ENCODE measurements around the gene C9orf72. TPM values are rescaled to one million over a fixed set of nuclear protein-coding genes. Genes with fewer than 3 reads are reported as not detected.

C9orf72 gene
- total and polyA plus RNA-seq, 2 experiments from 2014 or later, result 9.3 to 30.3 TPM

DNA sequence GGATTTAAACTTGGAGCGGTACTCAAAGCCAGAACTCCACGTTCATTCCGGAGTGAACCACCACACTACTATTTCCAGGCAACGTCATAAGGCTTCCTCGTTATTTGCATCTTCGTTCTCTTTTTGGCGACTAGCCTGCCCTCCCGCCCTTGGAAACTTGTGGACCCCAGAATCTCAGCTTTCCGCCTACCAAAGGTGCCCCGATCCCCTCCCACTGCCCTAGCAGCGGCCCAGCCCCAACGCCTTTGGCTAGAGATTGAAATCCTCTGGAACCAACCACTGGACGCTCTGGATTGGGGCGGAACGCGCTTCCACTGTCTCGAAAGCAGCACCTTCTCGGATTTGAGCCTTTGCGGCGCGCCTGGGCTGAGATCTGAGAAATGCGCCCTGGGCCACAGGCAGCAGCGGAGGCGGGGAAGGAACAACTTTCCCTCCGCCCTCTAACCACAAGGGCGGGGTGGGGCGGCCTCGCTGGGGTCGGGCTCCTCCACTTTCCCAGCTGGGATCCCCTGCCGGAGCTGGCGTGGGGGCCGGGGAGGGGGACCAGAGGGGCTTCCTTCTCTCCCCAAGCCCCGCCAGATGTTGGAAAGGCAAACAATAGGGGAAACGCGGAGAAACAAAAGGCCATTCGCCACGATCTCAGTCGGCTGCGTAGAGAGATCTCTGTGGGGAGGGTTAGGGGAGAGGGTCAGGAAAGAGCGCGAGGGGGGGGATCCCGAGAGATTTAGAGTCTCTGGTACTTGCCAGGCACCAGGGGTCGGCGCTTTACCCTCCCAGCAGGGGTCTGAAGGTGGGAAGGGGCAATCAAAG, 45.0 kb downstream of the C9orf72 start:
- TF ChIP-seq, protein P1, sequence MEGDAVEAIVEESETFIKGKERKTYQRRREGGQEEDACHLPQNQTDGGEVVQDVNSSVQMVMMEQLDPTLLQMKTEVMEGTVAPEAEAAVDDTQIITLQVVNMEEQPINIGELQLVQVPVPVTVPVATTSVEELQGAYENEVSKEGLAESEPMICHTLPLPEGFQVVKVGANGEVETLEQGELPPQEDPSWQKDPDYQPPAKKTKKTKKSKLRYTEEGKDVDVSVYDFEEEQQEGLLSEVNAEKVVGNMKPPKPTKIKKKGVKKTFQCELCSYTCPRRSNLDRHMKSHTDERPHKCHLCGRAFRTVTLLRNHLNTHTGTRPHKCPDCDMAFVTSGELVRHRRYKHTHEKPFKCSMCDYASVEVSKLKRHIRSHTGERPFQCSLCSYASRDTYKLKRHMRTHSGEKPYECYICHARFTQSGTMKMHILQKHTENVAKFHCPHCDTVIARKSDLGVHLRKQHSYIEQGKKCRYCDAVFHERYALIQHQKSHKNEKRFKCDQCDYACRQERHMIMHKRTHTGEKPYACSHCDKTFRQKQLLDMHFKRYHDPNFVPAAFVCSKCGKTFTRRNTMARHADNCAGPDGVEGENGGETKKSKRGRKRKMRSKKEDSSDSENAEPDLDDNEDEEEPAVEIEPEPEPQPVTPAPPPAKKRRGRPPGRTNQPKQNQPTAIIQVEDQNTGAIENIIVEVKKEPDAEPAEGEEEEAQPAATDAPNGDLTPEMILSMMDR (IDR thresholded peaks at IDR 0.05; ENCODE audit: poor library complexity), result no peak
- no peak for TF ChIP-seq EZH2phosphoT487 (IDR thresholded peaks at IDR 0.05; ENCODE audit: low read depth, severe bottlenecking, unreplicated experiment)
- TF ChIP-seq EZH2 (IDR thresholded peaks at IDR 0.05; ENCODE audit: borderline replicate concordance), result no peak
- H3K9me2 ChIP-seq (replicated peaks; ENCODE audit: insufficient read depth), result no peaks in the 10 kb centered on the region
- peaks cover 14% of the 10 kb centered on the region for H3K4me1 ChIP-seq (ENCODE audit: insufficient read depth)
- peak; percentile 89 for DNase-seq (ENCODE audit: low spot score)
- H3K79me2 ChIP-seq, result peaks cover 46% of the 10 kb centered on the region
- peak overlapping the region; percentile 97 for H3K27ac ChIP-seq
- H3K4me2 ChIP-seq, result peak overlapping the region; percentile 75
- H2AFZ ChIP-seq, result peak overlapping the region; percentile 76
- 2% methylated on average over 43 of the region's 44 CpGs for WGBS (ENCODE audit: low lambda C conversion rate, missing lambda C conversion rate)
- no peaks in the 10 kb centered on the region for H3K27me3 ChIP-seq
- peak overlapping the region; percentile 72 for H3K4me3 ChIP-seq
- no peaks in the 10 kb centered on the region for H4K20me1 ChIP-seq (ENCODE audit: insufficient read depth, poor library complexity, severe bottlenecking)
- no peaks in the 10 kb centered on the region for H3K9me3 ChIP-seq (ENCODE audit: low read depth)
- no peaks in the 10 kb centered on the region for H3K36me3 ChIP-seq (replicated peaks; ENCODE audit: insufficient read depth, low read depth)

DNA sequence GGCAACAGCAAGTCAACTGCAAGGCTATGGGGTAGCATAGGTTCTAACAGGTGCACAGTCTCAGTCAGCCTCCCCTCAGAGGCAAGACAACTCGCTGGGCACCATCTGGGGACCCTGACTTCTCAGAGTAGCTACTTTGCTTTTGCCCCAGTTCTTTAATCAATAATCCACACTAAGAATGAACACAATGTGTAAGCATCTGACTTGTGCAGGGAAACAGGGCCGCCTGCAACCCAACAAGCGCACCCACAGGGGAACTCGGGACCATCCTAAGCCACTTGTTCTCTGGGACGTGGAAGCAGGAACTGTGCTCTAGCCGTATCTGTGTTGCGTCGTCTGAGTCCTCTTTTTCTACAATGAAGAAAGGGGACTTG, 45.6 kb downstream of the C9orf72 start:
- Histone ChIP-seq H3K36me3 (replicated peaks; ENCODE audit: insufficient read depth, low read depth) (no peaks in the 10 kb centered on the region), H3K4me2 (peak overlapping the region; percentile 75), H2AFZ (peak overlapping the region; percentile 76), H3K4me3 (peak overlapping the region; percentile 72), H3K27ac (peak overlapping the region; percentile 97), H3K9me2 (replicated peaks; ENCODE audit: insufficient read depth) (no peaks in the 10 kb centered on the region), H4K20me1 (ENCODE audit: insufficient read depth, poor library complexity, severe bottlenecking) (no peaks in the 10 kb centered on the region), H3K79me2 (peaks cover 52% of the 10 kb centered on the region), H3K9me3 (ENCODE audit: low read depth) (no peaks in the 10 kb centered on the region), H3K27me3 (no peaks in the 10 kb centered on the region), H3K4me1 (ENCODE audit: insufficient read depth) (peaks cover 14% of the 10 kb centered on the region)
- TF ChIP-seq EZH2phosphoT487 (IDR thresholded peaks at IDR 0.05; ENCODE audit: low read depth, severe bottlenecking, unreplicated experiment), result no peak
- no peak for TF ChIP-seq EZH2 (IDR thresholded peaks at IDR 0.05; ENCODE audit: borderline replicate concordance)
- TF ChIP-seq, protein P1 (IDR thresholded peaks at IDR 0.05; ENCODE audit: poor library complexity), result no peak
- 37% methylated on average over 8 of the region's 8 CpGs for WGBS (ENCODE audit: low lambda C conversion rate, missing lambda C conversion rate)
- no peak for DNase-seq (ENCODE audit: low spot score)

DNA sequence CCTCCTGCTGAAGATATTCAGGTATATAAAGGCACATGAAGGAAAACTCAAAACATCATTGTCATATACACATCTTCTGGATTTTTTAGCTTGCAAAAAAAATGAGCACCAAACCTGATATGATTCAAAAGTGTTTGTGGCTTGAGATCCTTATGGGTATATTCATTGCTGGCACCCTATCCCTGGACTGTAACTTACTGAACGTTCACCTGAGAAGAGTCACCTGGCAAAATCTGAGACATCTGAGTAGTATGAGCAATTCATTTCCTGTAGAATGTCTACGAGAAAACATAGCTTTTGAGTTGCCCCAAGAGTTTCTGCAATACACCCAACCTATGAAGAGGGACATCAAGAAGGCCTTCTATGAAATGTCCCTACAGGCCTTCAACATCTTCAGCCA, 49.0 kb downstream of the C9orf72 start, which contains the start of gene IFNK:
IFNK (plus strand) TSS at position 55 of the 400 bp plus-strand sequence; CDS start at position 102, 47 bp downstream.
- no peak within 1 kb of the TSS for H3K27ac ChIP-seq
- H3K9me3 ChIP-seq (ENCODE audit: low read depth), result no peaks in the 10 kb centered on the region
- DNase-seq (ENCODE audit: low spot score), result no peak
- H3K4me3 ChIP-seq, result no peak within 1 kb of the TSS
- no peaks in the 10 kb centered on the region for H3K27me3 ChIP-seq
- TF ChIP-seq EZH2 (IDR thresholded peaks at IDR 0.05; ENCODE audit: borderline replicate concordance), result no peak
- TF ChIP-seq, protein P1 (IDR thresholded peaks at IDR 0.05; ENCODE audit: poor library complexity), result no peak
- no peak for TF ChIP-seq EZH2phosphoT487 (IDR thresholded peaks at IDR 0.05; ENCODE audit: low read depth, severe bottlenecking, unreplicated experiment)
- no peaks in the 10 kb centered on the region for H3K36me3 ChIP-seq (replicated peaks; ENCODE audit: insufficient read depth, low read depth)
- 92% methylated on average over 2 of the region's 2 CpGs for WGBS (ENCODE audit: low lambda C conversion rate, missing lambda C conversion rate)
- no peaks in the 10 kb centered on the region for H4K20me1 ChIP-seq (ENCODE audit: insufficient read depth, poor library complexity, severe bottlenecking)
- H3K79me2 ChIP-seq, result peaks cover 83% of the 10 kb centered on the region
- no peak within 1 kb of the TSS for H2AFZ ChIP-seq
- peaks cover 14% of the 10 kb centered on the region for H3K4me1 ChIP-seq (ENCODE audit: insufficient read depth)
- H3K9me2 ChIP-seq (replicated peaks; ENCODE audit: insufficient read depth), result no peaks in the 10 kb centered on the region
- no peak within 1 kb of the TSS for H3K4me2 ChIP-seq
